ENCODE data around the gene AMHR2. TPM values are rescaled to one million over a fixed set of nuclear protein-coding genes. Genes with fewer than 3 reads are reported as not detected.

AMHR2 gene
- total and polyA plus RNA-seq, 9 of the 15 experiments (the other 6 are each of a cell fraction or from before 2014, with no cell fraction given), result 8.9 to 49.7 (median 19.3) TPM

DNA sequence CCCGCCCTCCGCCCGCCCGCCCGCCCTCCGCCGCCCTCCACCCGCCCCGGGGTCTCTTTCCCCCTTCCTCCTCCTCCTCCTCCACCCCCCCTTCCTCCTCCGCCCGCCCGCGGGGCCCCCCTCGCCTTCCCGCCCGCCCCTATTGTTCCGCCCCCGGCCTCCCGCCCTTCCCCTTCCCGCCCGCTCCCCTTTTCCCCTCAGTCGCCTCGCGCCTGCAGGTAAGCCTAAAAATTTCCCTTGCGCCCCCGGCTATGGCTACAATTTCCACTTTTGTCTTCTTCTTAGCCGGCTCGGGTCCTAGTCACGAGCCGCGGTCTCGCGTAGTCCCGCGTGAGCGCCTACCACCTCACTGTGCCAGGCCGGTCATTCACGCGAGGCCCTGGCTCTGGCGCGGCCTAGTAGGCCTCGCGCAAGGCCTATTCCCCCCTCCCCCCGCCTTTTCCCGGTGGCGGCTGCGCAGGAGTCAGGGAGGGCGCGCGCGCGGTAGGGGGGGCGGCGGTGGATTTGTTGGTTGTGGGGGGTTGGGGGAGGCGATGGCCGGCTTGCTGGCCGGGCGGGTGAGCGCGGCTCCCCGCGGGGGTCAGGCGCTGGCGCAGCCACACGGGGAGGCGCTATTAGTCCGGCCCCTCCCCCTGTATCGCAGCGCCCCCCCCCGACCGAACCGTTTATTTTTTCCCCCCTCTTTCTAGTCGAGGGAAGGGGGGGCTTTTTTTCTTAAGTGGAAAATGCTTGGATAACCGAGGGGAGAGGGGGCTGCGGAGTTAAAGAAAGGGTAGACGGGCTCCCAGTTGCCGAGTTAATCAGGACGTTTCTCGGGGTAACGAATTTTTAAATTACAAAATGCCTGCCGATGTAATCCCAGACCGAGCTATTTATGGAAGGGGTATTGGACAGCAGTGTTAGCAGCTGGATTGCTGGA is 28.8 kb downstream of the AMHR2 start:
- Histone ChIP-seq H2AFZ (ENCODE audit: low read depth, low read length) (0 out of 2 replicates have a peak overlapping the region, but pooled peaks have one; percentile 22), H3K9me1 (ENCODE audit: control insufficient read depth, insufficient read depth, low read length) (peaks cover 4% of the 10 kb centered on the region), H3K4me2 (ENCODE audit: insufficient read depth, low read length) (peak overlapping the region; percentile 84), H3K79me2 (ENCODE audit: control insufficient read depth, insufficient read depth, low read length) (peaks cover 53% of the 10 kb centered on the region), H4K20me1 (replicated peaks; ENCODE audit: control insufficient read depth, insufficient read depth, low read length) (peaks cover 28% of the 10 kb centered on the region), H3K27ac (ENCODE audit: extremely low read depth, low read depth, low read length) (peak overlapping the region; percentile 98), H3K4me3 (peak overlapping the region; percentile 98), H3K36me3 (ENCODE audit: control insufficient read depth, insufficient read depth, low read length) (peaks cover 53% of the 10 kb centered on the region), H3K9ac (ENCODE audit: insufficient read depth in 1 of 2, low read depth in 2 of 2, low read length in 2 of 2) (peak overlapping the region; percentile 91 to 100), H3K9me3 (replicated peaks; ENCODE audit: control insufficient read depth, insufficient read depth, low read depth, low read length) (no peaks in the 10 kb centered on the region), H3K27me3 (ENCODE audit: control insufficient read depth in 2 of 2, insufficient read depth in 2 of 2, low read length in 2 of 2) (no peaks in the 10 kb centered on the region), H3K4me1 (replicated peaks in 1 of 2; ENCODE audit: control insufficient read depth in 2 of 2, insufficient read depth in 2 of 2, low read length in 2 of 2) (peaks cover 0 to 17% of the 10 kb centered on the region in 2 experiments; a peak in 3 of 5 replicates)
- peak; percentile 89 for ATAC-seq
- intact Hi-C loops (cut with micrococcal nuclease) (no loop called here), in situ Hi-C loops (cut with MboI) (no loop called here)
- no TSS peak for BruUV-seq (replicated peaks)
- ChIA-PET CTCF (ENCODE audit: low intra/inter-chr PET ratio) (interaction anchor here (0.6 to 1.9 kb wide), 3 partner anchors 100 to 167 kb away, joined by 3 to 7 read pairs (median 6); no protein-coding TSS in a partner anchor), POLR2A (interaction anchor here (0.7 to 3.9 kb wide), 12 partner anchors 8 to 404 kb away, joined by 3 to 39 read pairs (median 4); partner anchors contain the start of gene TARBP2)
- FAIRE-seq, result no peak
- under 1% methylated on average over 35 of the region's 82 CpGs for WGBS (ENCODE audit: insufficient coverage, low coverage, missing lambda C conversion rate)
- DNase-seq (ENCODE audit: extremely low read depth in 1 of 4, low spot score in 3 of 4), result peak; percentile 86 to 94 (median 90)
- TF ChIP-seq KAT7 (CRISPR knock-in tag; IDR thresholded peaks at IDR 0.05; ENCODE audit: borderline replicate concordance), result peak; percentile 83
- TF ChIP-seq ZNF699 (CRISPR knock-in tag; IDR thresholded peaks at IDR 0.05; ENCODE audit: insufficient replicate concordance), result no peak
- no peak for TF ChIP-seq SRSF9 (IDR thresholded peaks at IDR 0.05; ENCODE audit: borderline replicate concordance, low read depth, low read length)
- TF ChIP-seq ZBTB17 (CRISPR knock-in tag; IDR thresholded peaks at IDR 0.05), result peak; percentile 64; the same call in 1 of the 2 replicates
- TF ChIP-seq, protein P1, sequence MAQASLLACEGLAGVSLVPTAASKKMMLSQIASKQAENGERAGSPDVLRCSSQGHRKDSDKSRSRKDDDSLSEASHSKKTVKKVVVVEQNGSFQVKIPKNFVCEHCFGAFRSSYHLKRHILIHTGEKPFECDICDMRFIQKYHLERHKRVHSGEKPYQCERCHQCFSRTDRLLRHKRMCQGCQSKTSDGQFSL (CRISPR knock-in tag; IDR thresholded peaks at IDR 0.05), result peak; percentile 96
- TF ChIP-seq, protein P1 (tag; IDR thresholded peaks at IDR 0.05), result peak in 1 of 2 experiments; percentile 95; a peak in 2 of 4 replicates
- TF ChIP-seq POLR2H (tag; IDR thresholded peaks at IDR 0.05; ENCODE audit: low read depth), result peak; percentile 38; the same call in 1 of the 2 replicates
- TF ChIP-seq, protein P2, sequence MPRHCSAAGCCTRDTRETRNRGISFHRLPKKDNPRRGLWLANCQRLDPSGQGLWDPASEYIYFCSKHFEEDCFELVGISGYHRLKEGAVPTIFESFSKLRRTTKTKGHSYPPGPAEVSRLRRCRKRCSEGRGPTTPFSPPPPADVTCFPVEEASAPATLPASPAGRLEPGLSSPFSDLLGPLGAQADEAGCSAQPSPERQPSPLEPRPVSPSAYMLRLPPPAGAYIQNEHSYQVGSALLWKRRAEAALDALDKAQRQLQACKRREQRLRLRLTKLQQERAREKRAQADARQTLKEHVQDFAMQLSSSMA (CRISPR knock-in tag; IDR thresholded peaks at IDR 0.05), result no peak
- no peak for TF ChIP-seq KHSRP (IDR thresholded peaks at IDR 0.05)
- TF ChIP-seq, protein P3, sequence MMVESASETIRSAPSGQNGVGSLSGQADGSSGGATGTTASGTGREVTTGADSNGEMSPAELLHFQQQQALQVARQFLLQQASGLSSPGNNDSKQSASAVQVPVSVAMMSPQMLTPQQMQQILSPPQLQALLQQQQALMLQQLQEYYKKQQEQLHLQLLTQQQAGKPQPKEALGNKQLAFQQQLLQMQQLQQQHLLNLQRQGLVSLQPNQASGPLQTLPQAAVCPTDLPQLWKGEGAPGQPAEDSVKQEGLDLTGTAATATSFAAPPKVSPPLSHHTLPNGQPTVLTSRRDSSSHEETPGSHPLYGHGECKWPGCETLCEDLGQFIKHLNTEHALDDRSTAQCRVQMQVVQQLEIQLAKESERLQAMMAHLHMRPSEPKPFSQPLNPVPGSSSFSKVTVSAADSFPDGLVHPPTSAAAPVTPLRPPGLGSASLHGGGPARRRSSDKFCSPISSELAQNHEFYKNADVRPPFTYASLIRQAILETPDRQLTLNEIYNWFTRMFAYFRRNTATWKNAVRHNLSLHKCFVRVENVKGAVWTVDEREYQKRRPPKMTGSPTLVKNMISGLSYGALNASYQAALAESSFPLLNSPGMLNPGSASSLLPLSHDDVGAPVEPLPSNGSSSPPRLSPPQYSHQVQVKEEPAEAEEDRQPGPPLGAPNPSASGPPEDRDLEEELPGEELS (CRISPR knock-in tag; IDR thresholded peaks at IDR 0.05; ENCODE audit: borderline replicate concordance), result peak; percentile 91; the same call in 1 of the 2 replicates

All from K562 (cell line).